ENCODE results near the gene SEC14L1. TPM values are rescaled to one million over a fixed set of nuclear protein-coding genes. Genes with fewer than 3 reads are reported as not detected.
A peak's percentile ranks its signal among the peaks of the same experiment; 100 is the strongest.

Gene SEC14L1
- total and polyA plus RNA-seq, 8 donors, result 3.2 to 106 (median 43.9) TPM

GRCh38 chr17:77235370-77235941 lies 94.7 kb downstream of the SEC14L1 start:
- H3K27me3 ChIP-seq, result no peaks in the 10 kb centered on the region
- H3K4me1 ChIP-seq, result peaks cover 0 to 19% (median 9%) of the 10 kb centered on the region in 4 donors
- intact Hi-C loops (cut with DNase I; ENCODE audit: low total_unique reads), result no loop called here
- no peak for TF ChIP-seq POLR2A (IDR thresholded peaks at IDR 0.05)
- no peak for TF ChIP-seq CTCF (IDR thresholded peaks at IDR 0.05)
- TF ChIP-seq POLR2AphosphoS5 (IDR thresholded peaks at IDR 0.05), result peak; percentile 36 to 66 (median 49)
- TF ChIP-seq EP300 (IDR thresholded peaks at IDR 0.05), result no peak
- H3K27ac ChIP-seq, result peak overlapping the region in 4 of 5 donors; percentile 70 to 78 (median 76)
- H3K9me3 ChIP-seq, result peaks cover 0 to 4% (median 0%) of the 10 kb centered on the region in 4 donors
- DNase-seq, result peak in 1 of 2 donors; percentile 70
- 41 to 64% (median 54%) methylated on average over 15 of the region's 15 CpGs for WGBS, 5 donors
- peak overlapping the region in 3 of 4 donors; percentile 2 to 16 (median 16) for H3K4me3 ChIP-seq
- H3K36me3 ChIP-seq, result no peaks in the 10 kb centered on the region

- Histone ChIP-seq H3K4me3 (no peak overlapping the region), H3K4me1 (peaks cover 4 to 19% (median 11%) of the 10 kb centered on the region in 4 donors), H3K9me3 (peaks cover 0 to 4% (median 0%) of the 10 kb centered on the region in 4 donors), H3K27ac (no peak overlapping the region), H3K27me3 (no peaks in the 10 kb centered on the region), H3K36me3 (no peaks in the 10 kb centered on the region)
- intact Hi-C loops (cut with DNase I; ENCODE audit: low total_unique reads), result no loop called here
- whole genome bisulfite sequencing, 5 donors, result 91 to 93% (median 92%) methylated on average over 10 to 13 of the region's 13 CpGs
- DNase-seq, result no peak
- TF ChIP-seq POLR2AphosphoS5 (IDR thresholded peaks at IDR 0.05), result no peak
- TF ChIP-seq EP300 (IDR thresholded peaks at IDR 0.05), result no peak
- no peak for TF ChIP-seq CTCF (IDR thresholded peaks at IDR 0.05)
- no peak for TF ChIP-seq POLR2A (IDR thresholded peaks at IDR 0.05)
Observed at GRCh38 chr17:77237232-77238008, 96.7 kb downstream of the SEC14L1 start.

- no peak for DNase-seq
- H3K4me3 ChIP-seq, result no peak overlapping the region
- TF ChIP-seq POLR2A (IDR thresholded peaks at IDR 0.05) (no peak), POLR2AphosphoS5 (IDR thresholded peaks at IDR 0.05) (no peak), EP300 (IDR thresholded peaks at IDR 0.05) (no peak), CTCF (IDR thresholded peaks at IDR 0.05) (no peak)
- 93 to 96% (median 94%) methylated on average over 13 to 15 of the region's 15 CpGs for WGBS, 5 donors
- intact Hi-C loops (cut with DNase I; ENCODE audit: low total_unique reads), result no loop called here
- no peak overlapping the region for H3K27ac ChIP-seq
- no peaks in the 10 kb centered on the region for H3K9me3 ChIP-seq
- H3K4me1 ChIP-seq, result peaks cover 1 to 6% (median 3%) of the 10 kb centered on the region in 4 donors
- H3K27me3 ChIP-seq, result no peaks in the 10 kb centered on the region
- no peaks in the 10 kb centered on the region for H3K36me3 ChIP-seq
Observed at GRCh38 chr17:77240976-77241375, 100.2 kb downstream of the SEC14L1 start.

GRCh38 chr17:77242118-77242851 lies 101.5 kb downstream of the SEC14L1 start:
- no peak overlapping the region for H3K27ac ChIP-seq
- peaks cover 11 to 17% (median 11%) of the 10 kb centered on the region in 4 donors for H3K4me1 ChIP-seq
- 61 to 70% (median 69%) methylated on average over 14 to 23 of the region's 23 CpGs for WGBS, 5 donors
- no peak for TF ChIP-seq EP300 (IDR thresholded peaks at IDR 0.05)
- no peak for TF ChIP-seq POLR2A (IDR thresholded peaks at IDR 0.05)
- no peak for TF ChIP-seq CTCF (IDR thresholded peaks at IDR 0.05)
- no peak for TF ChIP-seq POLR2AphosphoS5 (IDR thresholded peaks at IDR 0.05)
- intact Hi-C loops (cut with DNase I; ENCODE audit: low total_unique reads), result no loop called here
- no peak overlapping the region for H3K4me3 ChIP-seq
- no peaks in the 10 kb centered on the region for H3K36me3 ChIP-seq
- no peak for DNase-seq
- no peaks in the 10 kb centered on the region for H3K9me3 ChIP-seq
- peaks cover 0 to 2% (median 0%) of the 10 kb centered on the region in 3 donors for H3K27me3 ChIP-seq
